HepG2 (cell line): ENCODE measurements around the gene ANKRD39.

ENCODE experiments used
- ESRRA ChIP-seq: sonication (generic); formaldehyde crosslinking; IDR thresholded peaks from 2 replicates; pipeline ENCODE4 v1.5.1; 2020; ENCODE audit warnings: mild to moderate bottlenecking, low read depth, missing genetic modification reagents
- FOSL1 ChIP-seq: sonication (generic); formaldehyde crosslinking; IDR thresholded peaks from 2 replicates; pipeline ENCODE4 v1.9.0; 2021; ENCODE audit warnings: missing genetic modification reagents, borderline replicate concordance
- MEIS2 ChIP-seq: sonication (generic); formaldehyde crosslinking; IDR thresholded peaks from 2 replicates; pipeline ENCODE4 v1.9.0; 2021; ENCODE audit warnings: mild to moderate bottlenecking, missing genetic modification reagents
- NFIB ChIP-seq: sonication (generic); formaldehyde crosslinking; IDR thresholded peaks from 2 replicates; pipeline ENCODE4 v1.9.0; 2021; ENCODE audit warnings: missing genetic modification reagents, mild to moderate bottlenecking, borderline replicate concordance
- SMC3 ChIP-seq: IDR thresholded peaks from 2 replicates; pipeline ENCODE4 v1.6.1; 2011; ENCODE audit warnings: low read length, improper control_type of control experiment
- ZNF773 ChIP-seq: sonication (generic); formaldehyde crosslinking; IDR thresholded peaks from 2 replicates; pipeline ENCODE4 v1.4.0; 2020; ENCODE audit warnings: missing genetic modification reagents, borderline replicate concordance
- TF ChIP-seq, protein P1 (sequence below), 2 experiments: IDR thresholded peaks; 2 replicates each; pipeline ENCODE4 v1.6.1; 2011 to 2012; ENCODE audit warnings: low read length in 2 of 2, borderline replicate concordance in 1 of 2, low read depth in 1 of 2, mild to moderate bottlenecking in 1 of 2, moderate library complexity in 1 of 2

DNA sequence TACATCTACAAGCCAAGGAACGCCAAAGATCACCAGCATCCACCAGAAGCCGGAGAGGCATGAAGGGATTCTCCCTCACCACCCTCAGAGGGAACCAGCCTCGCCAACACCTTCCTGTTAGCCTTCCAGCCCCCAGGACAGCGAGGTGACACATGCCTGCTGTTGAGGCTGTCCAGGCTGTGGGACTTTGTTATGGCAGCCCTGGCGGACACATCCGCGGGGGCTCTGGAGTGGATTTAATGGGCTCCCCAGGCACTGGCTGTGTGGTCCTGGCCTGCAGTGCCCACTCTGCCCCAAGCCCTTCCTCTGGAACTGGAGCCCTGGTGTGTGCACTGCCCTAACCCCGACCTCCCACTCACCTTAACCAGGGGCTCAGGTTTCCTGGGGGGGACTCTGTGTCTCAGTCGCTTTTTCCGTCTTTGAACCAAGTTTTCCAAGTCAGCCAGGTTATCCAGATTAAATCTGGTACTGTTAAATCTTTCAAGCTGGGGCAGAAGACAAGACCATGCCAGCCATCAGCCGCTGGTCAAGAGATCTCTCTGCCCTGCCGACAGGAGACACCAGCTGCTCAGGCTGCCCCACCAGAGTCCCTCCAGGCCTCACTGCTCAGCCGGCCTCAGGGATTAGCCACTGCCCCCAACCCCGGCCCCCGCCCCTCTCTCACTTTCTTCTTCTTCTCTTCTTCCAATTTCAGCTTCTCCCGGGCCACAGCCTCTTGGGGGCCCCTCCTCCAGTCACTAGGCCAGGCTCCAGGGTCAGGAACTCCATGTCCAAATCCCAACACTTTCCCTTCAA lies 15.9 kb downstream of the ANKRD39 start:
- no peak for TF ChIP-seq MEIS2 (CRISPR knock-in tag)
- no peak for TF ChIP-seq ESRRA (CRISPR knock-in tag)
- TF ChIP-seq ZNF773 (CRISPR knock-in tag), result no peak
- no peak for TF ChIP-seq SMC3
- no peak for TF ChIP-seq FOSL1 (CRISPR knock-in tag)
- TF ChIP-seq, protein P1, sequence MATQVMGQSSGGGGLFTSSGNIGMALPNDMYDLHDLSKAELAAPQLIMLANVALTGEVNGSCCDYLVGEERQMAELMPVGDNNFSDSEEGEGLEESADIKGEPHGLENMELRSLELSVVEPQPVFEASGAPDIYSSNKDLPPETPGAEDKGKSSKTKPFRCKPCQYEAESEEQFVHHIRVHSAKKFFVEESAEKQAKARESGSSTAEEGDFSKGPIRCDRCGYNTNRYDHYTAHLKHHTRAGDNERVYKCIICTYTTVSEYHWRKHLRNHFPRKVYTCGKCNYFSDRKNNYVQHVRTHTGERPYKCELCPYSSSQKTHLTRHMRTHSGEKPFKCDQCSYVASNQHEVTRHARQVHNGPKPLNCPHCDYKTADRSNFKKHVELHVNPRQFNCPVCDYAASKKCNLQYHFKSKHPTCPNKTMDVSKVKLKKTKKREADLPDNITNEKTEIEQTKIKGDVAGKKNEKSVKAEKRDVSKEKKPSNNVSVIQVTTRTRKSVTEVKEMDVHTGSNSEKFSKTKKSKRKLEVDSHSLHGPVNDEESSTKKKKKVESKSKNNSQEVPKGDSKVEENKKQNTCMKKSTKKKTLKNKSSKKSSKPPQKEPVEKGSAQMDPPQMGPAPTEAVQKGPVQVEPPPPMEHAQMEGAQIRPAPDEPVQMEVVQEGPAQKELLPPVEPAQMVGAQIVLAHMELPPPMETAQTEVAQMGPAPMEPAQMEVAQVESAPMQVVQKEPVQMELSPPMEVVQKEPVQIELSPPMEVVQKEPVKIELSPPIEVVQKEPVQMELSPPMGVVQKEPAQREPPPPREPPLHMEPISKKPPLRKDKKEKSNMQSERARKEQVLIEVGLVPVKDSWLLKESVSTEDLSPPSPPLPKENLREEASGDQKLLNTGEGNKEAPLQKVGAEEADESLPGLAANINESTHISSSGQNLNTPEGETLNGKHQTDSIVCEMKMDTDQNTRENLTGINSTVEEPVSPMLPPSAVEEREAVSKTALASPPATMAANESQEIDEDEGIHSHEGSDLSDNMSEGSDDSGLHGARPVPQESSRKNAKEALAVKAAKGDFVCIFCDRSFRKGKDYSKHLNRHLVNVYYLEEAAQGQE (IDR thresholded peaks at IDR 0.05; ENCODE audit: borderline replicate concordance in 1 of 2, low read depth in 1 of 2, low read length in 2 of 2), result no peak
- no peak for TF ChIP-seq NFIB
